Stimulated activated CD8-positive, alpha-beta memory T cell treated with anti-CD3 and anti-CD28 coated beads, Interleukin-2, amount 100 ng/mL, for 48 hours (primary cell): ENCODE data around the gene AP2B1.

Source experiments
- DNase-seq, 2 donors: peaks; one replicate each; pipeline ENCODE4 v3.0.0-alpha.2; 2020; ENCODE audit warnings: low read depth in 2 of 2

The AP2B1 gene

DNA sequence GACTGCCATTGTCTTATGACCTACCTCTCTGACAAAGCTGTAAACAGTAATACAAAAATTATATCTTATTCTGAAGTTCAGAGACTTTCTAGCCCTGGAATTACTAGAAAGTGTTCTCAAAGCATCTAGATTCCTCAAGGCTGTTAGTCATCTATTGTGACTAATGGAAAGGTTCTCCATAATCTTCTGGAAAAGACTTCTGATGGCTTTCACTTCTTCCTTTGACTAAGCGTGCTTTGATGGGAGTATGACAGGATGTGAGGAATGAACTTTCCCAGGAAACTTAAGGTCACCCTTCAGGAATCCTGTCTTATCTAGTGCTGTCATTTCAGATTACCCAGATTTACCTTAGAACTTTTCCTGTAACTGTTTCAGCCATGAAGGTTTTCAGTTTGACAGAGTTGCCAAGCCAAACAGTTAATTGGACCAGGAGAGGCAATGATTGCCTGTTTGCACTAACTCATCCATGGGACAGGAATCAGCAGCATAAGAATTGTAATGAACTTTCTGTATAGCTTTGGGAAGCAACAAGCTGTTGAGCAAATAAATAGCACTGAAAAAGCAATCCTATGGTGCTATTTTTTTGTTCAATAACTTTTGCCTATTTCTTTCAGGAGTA, 43.5 kb downstream of the AP2B1 start:
- no peak for DNase-seq

- no peak for DNase-seq
These were observed 53.9 kb downstream of the AP2B1 start for GRCh38 chr17:35641032-35641431.

DNA sequence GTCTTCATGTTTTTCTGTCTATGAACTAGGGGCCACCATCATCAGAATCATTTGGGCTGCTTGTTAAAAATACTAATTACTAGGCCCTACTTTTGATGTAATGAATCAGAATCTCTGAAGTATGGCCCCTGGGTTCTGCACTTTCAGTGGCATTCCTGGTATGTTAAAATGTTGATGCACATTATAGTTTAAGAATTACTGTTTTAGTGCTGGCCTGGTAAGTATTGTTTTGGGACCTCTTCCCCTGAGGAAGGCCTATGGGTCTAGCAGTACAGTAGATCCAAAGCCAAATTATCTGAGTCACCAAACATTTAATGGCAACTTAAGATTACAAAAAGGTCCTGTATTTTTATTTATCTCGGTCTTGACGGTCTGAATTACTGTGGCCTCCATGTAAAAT, 58.8 kb downstream of the AP2B1 start:
- DNase-seq: no peak

DNA sequence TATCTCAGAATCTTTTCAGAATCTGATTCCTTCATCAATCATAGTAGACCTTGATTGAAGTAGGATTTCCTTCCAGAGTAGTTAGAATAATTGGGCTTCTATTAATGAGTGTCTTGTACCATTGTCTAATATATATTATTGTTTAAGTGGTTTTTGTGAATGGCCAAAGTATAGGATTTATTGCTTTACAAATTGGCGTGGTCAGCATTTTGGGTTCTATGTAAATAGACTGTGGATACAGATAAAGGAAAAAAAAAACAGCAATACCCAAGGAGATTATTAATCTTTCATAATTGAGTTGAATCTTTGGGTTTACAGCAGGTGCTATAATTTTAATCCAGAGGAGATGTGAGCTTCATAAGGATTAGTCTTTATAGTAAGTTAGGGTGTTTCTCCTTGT, 64.3 kb downstream of the AP2B1 start:
- DNase-seq: no peak

GRCh38 chr17:35653619-35654361, 66.7 kb downstream of the AP2B1 start:
- no peak for DNase-seq

- no peak for DNase-seq
These were observed 68.2 kb downstream of the AP2B1 start for GRCh38 chr17:35655303-35655702.

DNA sequence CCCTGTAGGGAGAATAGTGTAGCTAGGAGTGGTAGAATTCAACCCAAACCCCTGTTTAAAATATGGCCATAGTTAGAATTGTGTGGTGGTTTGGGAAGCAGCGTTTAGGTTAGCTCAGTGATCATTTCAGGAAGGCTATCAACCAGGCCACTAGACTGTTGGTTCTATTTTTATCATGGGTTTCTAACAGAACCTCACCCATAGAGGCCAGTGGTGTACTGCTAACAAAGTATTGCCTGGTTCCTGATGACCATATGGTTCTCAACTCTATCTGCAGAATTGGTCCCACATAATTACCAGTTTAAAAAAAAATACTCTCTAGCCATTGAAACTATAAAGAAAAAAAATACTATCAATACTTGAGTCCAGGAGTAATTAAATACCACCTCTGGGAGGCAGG, 73.8 kb downstream of the AP2B1 start:
- DNase-seq: no peak

DNA sequence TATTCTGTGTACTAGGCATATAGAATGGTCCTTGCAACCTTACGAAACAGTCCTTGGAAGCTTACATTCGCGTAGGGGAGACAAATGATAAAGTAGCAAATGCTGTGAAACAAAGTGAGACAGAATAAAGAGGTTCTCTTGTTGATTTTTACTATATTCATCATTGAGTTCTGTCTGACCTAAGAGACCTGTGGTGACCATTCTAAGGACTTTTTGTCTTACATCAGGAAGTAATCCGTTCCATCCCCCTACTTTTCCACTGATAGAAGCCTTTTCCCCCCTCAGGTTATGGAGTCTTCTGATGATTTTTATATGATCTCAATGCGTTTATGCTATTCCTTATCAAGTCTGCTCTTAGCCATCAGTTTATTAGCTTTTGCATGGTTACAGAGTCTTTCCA, 77.6 kb downstream of the AP2B1 start:
- DNase-seq: no peak

DNA sequence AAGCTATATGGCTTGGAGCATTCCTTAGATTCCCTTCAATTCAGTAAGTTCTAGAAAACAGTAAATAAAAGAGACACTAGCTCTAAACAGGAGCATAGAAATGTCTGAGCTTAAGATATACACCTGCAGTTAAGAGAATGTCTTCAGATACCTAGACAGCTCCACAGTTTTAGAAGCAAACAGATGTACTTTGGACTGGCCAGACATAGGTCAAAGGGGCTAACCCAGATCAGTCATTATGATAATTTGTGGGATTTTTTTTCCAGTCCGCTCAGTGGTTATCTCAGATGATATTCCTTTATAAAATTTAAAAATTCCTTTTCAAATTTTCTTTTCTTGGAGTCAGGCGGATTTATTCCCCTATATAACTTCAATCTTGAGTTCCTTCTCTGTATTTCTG, 78.5 kb downstream of the AP2B1 start:
- no peak for DNase-seq

GRCh38 chr17:35666070-35666469, 78.9 kb downstream of the AP2B1 start:
- DNase-seq: no peak

DNA sequence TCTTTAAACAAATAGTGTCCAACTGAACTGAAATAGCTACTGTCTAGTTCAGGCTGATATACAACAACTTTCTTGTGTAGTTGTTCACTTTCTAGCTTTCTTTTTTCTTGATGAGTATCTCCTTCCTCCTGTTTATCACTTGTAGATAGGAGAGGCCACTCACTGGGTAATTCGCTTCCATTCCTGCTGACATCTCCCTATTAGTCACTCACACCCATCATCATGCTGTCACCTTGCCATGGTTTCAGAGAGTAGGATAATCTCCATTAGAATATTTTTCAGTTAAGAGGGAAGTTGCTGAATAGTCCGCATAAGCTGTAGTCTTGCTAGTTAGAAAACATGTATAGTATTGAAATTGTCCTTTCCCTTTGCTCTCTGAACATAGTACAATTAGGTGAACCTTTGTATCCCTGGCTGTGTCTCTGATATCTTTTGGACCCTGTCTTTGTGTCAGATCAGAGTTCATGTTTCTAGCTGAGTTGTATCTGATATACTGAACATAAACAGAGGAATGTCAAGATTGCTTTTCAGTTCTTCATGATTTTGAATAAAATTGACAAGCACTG, 79.9 kb downstream of the AP2B1 start:
- no peak for DNase-seq

GRCh38 chr17:35668802-35669201, 81.7 kb downstream of the AP2B1 start:
- DNase-seq: no peak

DNA sequence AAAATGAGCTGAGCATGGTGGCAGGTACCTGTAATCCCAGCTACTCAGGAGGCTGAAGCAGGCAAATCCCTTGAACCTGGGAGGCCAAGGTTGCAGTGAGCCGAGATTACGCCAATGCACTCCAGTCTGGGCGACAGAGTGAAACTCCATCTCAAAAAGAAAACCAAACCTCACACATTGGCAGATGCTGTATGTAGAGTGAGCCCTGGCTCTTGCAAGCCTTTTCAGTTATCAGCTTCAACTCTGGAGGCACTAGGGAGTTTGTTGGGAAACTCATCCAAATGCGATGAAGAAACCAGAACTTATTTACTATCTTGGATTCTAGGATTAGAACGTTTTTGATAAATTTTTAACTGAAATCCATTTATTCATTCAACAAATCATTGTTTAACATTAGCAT, 87.4 kb downstream of the AP2B1 start:
- no peak for DNase-seq

GRCh38 chr17:35676441-35676840, 89.3 kb downstream of the AP2B1 start:
- no peak for DNase-seq

DNA sequence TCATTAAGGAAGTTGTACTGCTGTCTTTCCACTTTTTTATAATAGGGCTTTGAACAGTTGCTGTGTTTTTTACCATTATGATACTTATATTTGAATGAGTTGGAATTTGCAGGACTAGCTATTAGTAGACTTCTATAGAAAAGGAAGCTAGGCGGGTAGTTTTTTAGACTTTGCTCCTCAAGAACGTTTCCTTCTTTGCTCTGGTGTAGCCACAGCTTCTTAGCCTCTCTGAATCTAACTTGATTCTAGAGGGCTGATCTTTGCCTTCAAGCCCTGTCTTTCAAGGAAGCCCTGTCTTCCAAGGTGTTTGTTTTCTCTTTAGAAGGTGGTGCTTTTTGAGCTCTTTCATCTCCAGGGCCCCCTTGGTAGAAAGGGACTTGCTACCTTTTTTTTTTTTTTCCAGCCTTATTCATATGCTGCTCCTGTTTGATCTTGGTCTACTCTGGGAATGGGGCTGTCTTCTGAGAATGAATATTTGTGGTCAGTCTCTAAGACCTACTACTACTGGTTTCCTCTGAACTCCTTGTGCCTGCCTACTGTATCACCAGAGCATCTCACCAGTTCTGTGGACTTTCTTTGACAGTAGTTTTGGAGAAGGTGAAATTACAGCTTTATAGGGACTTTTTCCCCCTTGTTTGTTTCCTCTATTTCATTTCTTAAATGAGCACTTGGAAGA, 92.0 kb downstream of the AP2B1 start:
- no peak for DNase-seq

GRCh38 chr17:35683591-35683990, 96.5 kb downstream of the AP2B1 start:
- no peak for DNase-seq

- DNase-seq: no peak
These were observed 97.1 kb downstream of the AP2B1 start for GRCh38 chr17:35684055-35684802.

DNA sequence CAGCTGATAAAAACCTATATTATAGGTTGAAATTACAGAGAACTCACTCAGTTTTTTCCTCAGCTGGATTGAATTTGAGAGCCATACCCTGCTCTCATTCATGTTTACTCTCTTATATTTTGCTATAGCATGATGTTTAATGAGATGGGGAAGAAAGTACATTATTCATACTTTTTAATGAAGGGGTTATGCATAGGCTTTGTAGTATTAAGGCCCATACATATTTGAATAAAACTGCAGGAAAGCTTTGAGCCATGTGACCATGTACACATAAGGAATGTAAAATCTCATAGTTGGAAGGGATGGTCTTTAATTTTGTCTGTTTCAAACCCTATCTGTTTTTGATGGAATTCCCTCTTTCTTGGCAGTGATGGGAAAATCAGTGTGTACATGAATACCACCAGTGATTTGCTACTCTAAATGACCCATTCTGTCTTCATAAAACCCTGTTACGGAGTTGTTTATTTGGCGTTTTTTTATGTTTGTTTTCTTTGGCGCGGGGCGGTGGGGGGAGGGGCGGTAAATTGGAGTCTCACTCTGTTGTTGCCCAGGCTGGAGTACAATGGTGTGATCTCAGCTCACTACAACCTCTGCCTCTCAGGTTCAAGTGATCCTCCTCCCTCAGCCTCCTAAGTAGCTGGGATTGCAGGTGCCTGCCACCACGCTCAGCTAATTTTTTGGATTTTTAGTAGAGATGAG, 105.5 kb downstream of the AP2B1 start:
- DNase-seq: no peak

- DNase-seq: no peak
These were observed 106.5 kb downstream of the AP2B1 start for GRCh38 chr17:35693662-35694061.

- no peak for DNase-seq
These were observed 107.8 kb downstream of the AP2B1 start for GRCh38 chr17:35694906-35695305.

- DNase-seq: no peak
These were observed 108.5 kb downstream of the AP2B1 start for GRCh38 chr17:35695613-35696012.
